B cell (primary cell): Measurements from ENCODE around the gene LSM5. TPM values are rescaled to one million over a fixed set of nuclear protein-coding genes. Genes with fewer than 3 reads are reported as not detected.

Experiments used
- ATAC-seq: fragments of 200-7000 bp; cut with Tn5 transposase; one replicate; pipeline ENCODE4 v1.10.0; 2021; ENCODE audit warnings: low read depth, mild to moderate bottlenecking, moderate number of reproducible peaks, moderate library complexity
- CTCF ChIA-PET: fragments of 350-600 bp; sonication (Branson Sonifier 250); formaldehyde crosslinking; loops from one replicate; lab custom pipeline; 2021; ENCODE audit warnings: antibody characterized with exemption, inconsistent platforms; lab: Charles Lee
- POLR2A ChIA-PET: fragments of 350-600 bp; sonication (Branson Sonifier 250); formaldehyde crosslinking; loops from one replicate; lab custom pipeline; 2021; ENCODE audit warnings: antibody characterized with exemption; lab: Charles Lee
- DNase-seq: peaks from one replicate; pipeline ENCODE4 v3.0.0; 2013
- H2AFZ ChIP-seq: 2 replicates; pipeline ENCODE4 v1.6.1; 2012; ENCODE audit warnings: mild to moderate bottlenecking, low read depth, low read length; ENCODE audit not compliant: insufficient read depth, poor library complexity, severe bottlenecking
- H3K27ac ChIP-seq, 2 donors: 1 replicate in 1 of 2; 2 replicates in 1 of 2; pipeline ENCODE4 v1.5.1; 2012 to 2013; ENCODE audit warnings: low read length in 2 of 2, mild to moderate bottlenecking in 2 of 2, moderate library complexity in 1 of 2
- H3K27me3 ChIP-seq, 4 experiments: fragments of 200-600 bp in 1 of 4; sonication (generic) in 1 of 4; replicated peaks in 1 of 4; 1 replicate in 2 of 4; 2 replicates in 2 of 4; pipeline versions ENCODE4 v1.6.1 to v1.7.0; 2013 to 2016; ENCODE audit warnings: low read length in 3 of 4, mild to moderate bottlenecking in 2 of 4, mixed read lengths in 1 of 4, moderate library complexity in 1 of 4; ENCODE audit not compliant: insufficient read depth in 4 of 4, control insufficient read depth in 3 of 4; ENCODE audit errors: control extremely low read depth in 1 of 4
- H3K36me3 ChIP-seq, 2 experiments: replicated peaks in 1 of 2; 1 replicate in 1 of 2; 2 replicates in 1 of 2; pipeline versions ENCODE4 v1.6.1 to v1.7.1; 2013; ENCODE audit warnings: low read length in 1 of 2; ENCODE audit not compliant: insufficient read depth in 2 of 2, control insufficient read depth in 1 of 2; ENCODE audit errors: control extremely low read depth in 1 of 2, extremely low read depth in 1 of 2
- H3K4me1 ChIP-seq, 2 donors: fragments of 200-600 bp in 1 of 2; sonication (generic) in 1 of 2; 1 replicate in 1 of 2; 2 replicates in 1 of 2; pipeline versions ENCODE4 v1.5.1 to v1.6.1; 2013 to 2017; ENCODE audit warnings: low read length in 2 of 2; ENCODE audit not compliant: control insufficient read depth in 2 of 2, insufficient read depth in 2 of 2
- H3K4me2 ChIP-seq: replicated peaks from 2 replicates; pipeline ENCODE3; 2012; ENCODE audit warnings: mild to moderate bottlenecking, low read depth, low read length; ENCODE audit not compliant: poor library complexity, severe bottlenecking
- H3K4me3 ChIP-seq, 5 experiments: fragments of 200-600 bp in 1 of 5; sonication (generic) in 1 of 5; 1 replicate in 3 of 5; 2 replicates in 2 of 5; pipeline versions ENCODE4 v1.5.1 to v1.7.0; 2011 to 2016; ENCODE audit warnings: low read length in 4 of 5, mild to moderate bottlenecking in 4 of 5, low read depth in 2 of 5, control low read depth in 1 of 5, moderate library complexity in 1 of 5; ENCODE audit not compliant: insufficient read depth in 1 of 5; ENCODE audit errors: control extremely low read depth in 1 of 5, extremely low read depth in 1 of 5
- H3K79me2 ChIP-seq: fragments of 200-600 bp; sonication (generic); one replicate; pipeline ENCODE4 v1.6.0; 2016; ENCODE audit warnings: low read length; ENCODE audit not compliant: control insufficient read depth, insufficient read depth
- H3K9ac ChIP-seq: fragments of 200-600 bp; sonication (generic); 2 replicates; pipeline ENCODE4 v1.6.1; 2017; ENCODE audit warnings: mild to moderate bottlenecking, low read length, moderate library complexity
- H3K9me3 ChIP-seq, 3 donors: one replicate each; pipeline versions ENCODE4 v1.6.1 to v1.7.1; 2013; ENCODE audit warnings: low read length in 2 of 3; ENCODE audit not compliant: control insufficient read depth in 2 of 3, insufficient read depth in 1 of 3; ENCODE audit errors: control extremely low read depth in 1 of 3
- H4K20me1 ChIP-seq: 2 replicates; pipeline ENCODE4 v1.6.0; 2012; ENCODE audit warnings: mild to moderate bottlenecking, low read length; ENCODE audit not compliant: insufficient read depth, control insufficient read depth, poor library complexity, severe bottlenecking
- H3K27ac Mint-ChIP-seq: one replicate; pipeline ENCODE4 v1.8.0; 2021; ENCODE audit warnings: mixed read lengths
- H3K27me3 Mint-ChIP-seq: one replicate; pipeline ENCODE4 v1.8.0; 2021; ENCODE audit warnings: mixed read lengths
- H3K4me1 Mint-ChIP-seq: one replicate; pipeline ENCODE4 v1.8.0; 2021; ENCODE audit warnings: mixed read lengths
- H3K4me3 Mint-ChIP-seq: one replicate; pipeline ENCODE4 v1.8.0; 2021; ENCODE audit warnings: mixed read lengths
- H3K9me3 Mint-ChIP-seq: one replicate; pipeline ENCODE4 v1.8.0; 2022; ENCODE audit warnings: mixed read lengths; ENCODE audit not compliant: insufficient read depth
- CTCF ChIP-seq: fragments of 200-600 bp; IDR thresholded peaks from one replicate; pipeline ENCODE4 v1.8.0; 2022; ENCODE audit warnings: antibody characterized with exemption, mild to moderate bottlenecking
- EZH2 ChIP-seq: IDR thresholded peaks from 2 replicates; pipeline ENCODE4 v1.6.1; 2012; ENCODE audit warnings: borderline replicate concordance, low read depth, mild to moderate bottlenecking, moderate library complexity, low read length; ENCODE audit not compliant: insufficient read depth, poor library complexity, severe bottlenecking
- WGBS: methylation state at CpG from one replicate; pipeline ENCODE4 v1.1.5; 2013; ENCODE audit warnings: missing lambda C conversion rate; ENCODE audit not compliant: insufficient coverage; 5-methylcytosine and 5-hydroxymethylcytosine counted together
- intact Hi-C: fragments of 100-400 bp; cut with micrococcal nuclease; formaldehyde crosslinking; loops from one replicate; pipeline ENCODE4 v1.10.0; 2022
- polyA plus RNA-seq: library from polyadenylated mRNA; depleted of rRNA; stranded (reverse); fragments of >200 nt; gene quantifications from 2 replicates; pipeline ENCODE4 v1.2.3, GENCODE V29; 2012
- total RNA-seq, 2 donors: library from RNA; stranded (reverse); fragments of 120-200 nt in 1 of 2; gene quantifications; 1 replicate in 1 of 2; 2 replicates in 1 of 2; pipeline versions ENCODE4 v1.2.3 to v1.2.4, GENCODE V29; 2013 to 2022

LSM5 gene
- total and polyA plus RNA-seq, 2 donors (not counting 1 experiment from before 2014, with no cell fraction given): 11.8 to 34.7 TPM

- no peak overlapping the region for H3K9ac ChIP-seq
- 100% methylated on average over 1 of the region's 6 CpGs for WGBS
- H3K4me2 ChIP-seq: no peak overlapping the region
- H3K27ac Mint-ChIP-seq: no peak overlapping the region
- no peak overlapping the region for H3K4me3 ChIP-seq
- TF ChIP-seq CTCF (no peak), EZH2 (no peak)
- H3K9me3 Mint-ChIP-seq: no peaks in the 10 kb centered on the region
- intact Hi-C loops: no loop called here
- no peaks in the 10 kb centered on the region for H3K27me3 ChIP-seq
- peaks cover 98% of the 10 kb centered on the region for H3K79me2 ChIP-seq
- no peak for DNase-seq
- H3K36me3 ChIP-seq: peaks cover 0 to 5% of the 10 kb centered on the region in 2 experiments
- no peak overlapping the region for H2AFZ ChIP-seq
- no peak overlapping the region for H3K27ac ChIP-seq
- H3K4me1 Mint-ChIP-seq: peaks cover 53% of the 10 kb centered on the region
- no peaks in the 10 kb centered on the region for H3K27me3 Mint-ChIP-seq
- peaks cover 80% of the 10 kb centered on the region for H4K20me1 ChIP-seq
- no peaks in the 10 kb centered on the region for H3K9me3 ChIP-seq
- H3K4me3 Mint-ChIP-seq: no peak overlapping the region
- CTCF ChIA-PET: no interaction called here
- POLR2A ChIA-PET: no interaction called here
- H3K4me1 ChIP-seq: peaks cover 0 to 4% of the 10 kb centered on the region in 2 donors
- ATAC-seq: no peak
These were observed 17.2 kb upstream of the LSM5 start for GRCh38 chr7:32507414-32507813.

GRCh38 chr7:32506266-32507054, 16.3 kb upstream of the LSM5 start:
- H3K4me3 Mint-ChIP-seq: no peak overlapping the region
- H3K27ac ChIP-seq: no peak overlapping the region
- H3K9ac ChIP-seq: no peak overlapping the region
- H3K9me3 Mint-ChIP-seq: no peaks in the 10 kb centered on the region
- H3K4me2 ChIP-seq: no peak overlapping the region
- no CpG with 5 or more reads among the region's 5 CpGs for WGBS
- peaks cover 49% of the 10 kb centered on the region for H3K4me1 Mint-ChIP-seq
- DNase-seq (no peak), ATAC-seq (no peak)
- H3K4me1 ChIP-seq: peaks cover 3 to 5% of the 10 kb centered on the region in 2 donors
- no peak for TF ChIP-seq EZH2
- no peak for TF ChIP-seq CTCF
- no peak overlapping the region for H2AFZ ChIP-seq
- no peaks in the 10 kb centered on the region for H3K27me3 ChIP-seq
- H4K20me1 ChIP-seq: peaks cover 80% of the 10 kb centered on the region
- no peak overlapping the region for H3K27ac Mint-ChIP-seq
- no peaks in the 10 kb centered on the region for H3K9me3 ChIP-seq
- ChIA-PET POLR2A (no interaction called here), CTCF (no interaction called here)
- intact Hi-C loops: no loop called here
- H3K4me3 ChIP-seq: no peak overlapping the region
- no peaks in the 10 kb centered on the region for H3K27me3 Mint-ChIP-seq
- H3K79me2 ChIP-seq: peaks cover 98% of the 10 kb centered on the region
- peaks cover 0 to 5% of the 10 kb centered on the region in 2 experiments for H3K36me3 ChIP-seq
